Nephron progenitor cell (in vitro differentiated cells): ENCODE results near the gene ZNF829.

ENCODE experiments used
- DNase-seq: peaks from one replicate; pipeline ENCODE4 v3.0.0; 2021
- H3K27ac Mint-ChIP-seq: 2 replicates; pipeline ENCODE4 v1.8.0; 2021; ENCODE audit warnings: mild to moderate bottlenecking, moderate library complexity, mixed read lengths
- H3K27me3 Mint-ChIP-seq: 2 replicates; pipeline ENCODE4 v1.8.0; 2021; ENCODE audit warnings: mild to moderate bottlenecking, low read depth, mixed read lengths; ENCODE audit not compliant: poor library complexity
- H3K36me3 Mint-ChIP-seq: 2 replicates; pipeline ENCODE4 v1.8.0; 2021; ENCODE audit warnings: low read depth, mixed read lengths
- H3K4me1 Mint-ChIP-seq: 2 replicates; pipeline ENCODE4 v1.8.0; 2021; ENCODE audit warnings: mixed read lengths
- H3K4me3 Mint-ChIP-seq: 2 replicates; pipeline ENCODE4 v1.8.0; 2021; ENCODE audit warnings: mild to moderate bottlenecking, moderate library complexity, mixed read lengths
- H3K9me3 Mint-ChIP-seq: 2 replicates; pipeline ENCODE4 v1.8.0; 2021; ENCODE audit warnings: mild to moderate bottlenecking, moderate library complexity, mixed read lengths
- TF ChIP-seq, protein P1 (sequence below): fragments of 200-600 bp; sonication (generic); IDR thresholded peaks from 2 replicates; pipeline ENCODE4 v1.5.0; 2021; ENCODE audit warnings: antibody characterized with exemption

ZNF829 gene

GRCh38 chr19:36876993-36877938, 38.8 kb downstream of the ZNF829 start:
- Mint-ChIP-seq H3K4me1 (no peaks in the 10 kb centered on the region), H3K9me3 (peaks cover 90% of the 10 kb centered on the region), H3K27me3 (no peaks in the 10 kb centered on the region), H3K4me3 (no peak overlapping the region), H3K36me3 (peaks cover 83% of the 10 kb centered on the region), H3K27ac (no peak overlapping the region)
- TF ChIP-seq, protein P1, sequence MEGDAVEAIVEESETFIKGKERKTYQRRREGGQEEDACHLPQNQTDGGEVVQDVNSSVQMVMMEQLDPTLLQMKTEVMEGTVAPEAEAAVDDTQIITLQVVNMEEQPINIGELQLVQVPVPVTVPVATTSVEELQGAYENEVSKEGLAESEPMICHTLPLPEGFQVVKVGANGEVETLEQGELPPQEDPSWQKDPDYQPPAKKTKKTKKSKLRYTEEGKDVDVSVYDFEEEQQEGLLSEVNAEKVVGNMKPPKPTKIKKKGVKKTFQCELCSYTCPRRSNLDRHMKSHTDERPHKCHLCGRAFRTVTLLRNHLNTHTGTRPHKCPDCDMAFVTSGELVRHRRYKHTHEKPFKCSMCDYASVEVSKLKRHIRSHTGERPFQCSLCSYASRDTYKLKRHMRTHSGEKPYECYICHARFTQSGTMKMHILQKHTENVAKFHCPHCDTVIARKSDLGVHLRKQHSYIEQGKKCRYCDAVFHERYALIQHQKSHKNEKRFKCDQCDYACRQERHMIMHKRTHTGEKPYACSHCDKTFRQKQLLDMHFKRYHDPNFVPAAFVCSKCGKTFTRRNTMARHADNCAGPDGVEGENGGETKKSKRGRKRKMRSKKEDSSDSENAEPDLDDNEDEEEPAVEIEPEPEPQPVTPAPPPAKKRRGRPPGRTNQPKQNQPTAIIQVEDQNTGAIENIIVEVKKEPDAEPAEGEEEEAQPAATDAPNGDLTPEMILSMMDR: no peak
- DNase-seq: no peak

DNA sequence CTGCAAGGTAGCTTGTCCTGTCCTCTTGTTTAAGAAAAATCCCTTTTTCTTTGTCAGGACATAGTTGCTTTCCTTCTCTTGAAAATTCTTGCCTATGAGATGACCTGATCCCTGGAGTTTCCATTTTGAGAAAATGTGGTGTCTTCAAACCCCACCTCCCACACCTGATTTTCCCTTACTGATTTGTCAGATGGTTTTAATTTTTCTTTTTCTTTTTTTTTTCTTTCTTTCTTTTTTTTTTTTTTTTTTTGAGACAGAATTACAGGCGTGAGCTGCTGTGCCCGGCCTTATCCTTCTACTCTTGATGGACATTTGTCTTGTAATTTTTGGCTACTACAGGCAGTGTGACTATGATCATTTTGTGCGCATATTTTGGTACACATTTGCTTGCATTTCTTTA, 64.2 kb downstream of the ZNF829 start:
- TF ChIP-seq, protein P1: no peak
- H3K27ac Mint-ChIP-seq: no peak overlapping the region

GRCh38 chr19:36850559-36851442, 65.3 kb downstream of the ZNF829 start, which contains the start of gene ZNF345:
TSS of gene ZNF345 (plus strand) at chr19:36850876. CDS start at chr19:36876831, 25,955 bp downstream.
- DNase-seq: peak; percentile 86
- Mint-ChIP-seq H3K27me3 (no peaks in the 10 kb centered on the region), H3K27ac (no peak within 1 kb of the TSS), H3K4me3 (no peak within 1 kb of the TSS), H3K9me3 (peaks cover 12% of the 10 kb centered on the region), H3K4me1 (peaks cover 5% of the 10 kb centered on the region), H3K36me3 (peaks cover 29% of the 10 kb centered on the region)
- TF ChIP-seq, protein P1: no peak

More for the DNA sequence above, 64.2 kb downstream of the ZNF829 start:
- H3K9me3 Mint-ChIP-seq: peaks cover 1% of the 10 kb centered on the region
- peaks cover 5% of the 10 kb centered on the region for H3K4me1 Mint-ChIP-seq
- H3K36me3 Mint-ChIP-seq: peaks cover 18% of the 10 kb centered on the region
- no peak for DNase-seq
- no peak overlapping the region for H3K4me3 Mint-ChIP-seq
- no peaks in the 10 kb centered on the region for H3K27me3 Mint-ChIP-seq

DNA sequence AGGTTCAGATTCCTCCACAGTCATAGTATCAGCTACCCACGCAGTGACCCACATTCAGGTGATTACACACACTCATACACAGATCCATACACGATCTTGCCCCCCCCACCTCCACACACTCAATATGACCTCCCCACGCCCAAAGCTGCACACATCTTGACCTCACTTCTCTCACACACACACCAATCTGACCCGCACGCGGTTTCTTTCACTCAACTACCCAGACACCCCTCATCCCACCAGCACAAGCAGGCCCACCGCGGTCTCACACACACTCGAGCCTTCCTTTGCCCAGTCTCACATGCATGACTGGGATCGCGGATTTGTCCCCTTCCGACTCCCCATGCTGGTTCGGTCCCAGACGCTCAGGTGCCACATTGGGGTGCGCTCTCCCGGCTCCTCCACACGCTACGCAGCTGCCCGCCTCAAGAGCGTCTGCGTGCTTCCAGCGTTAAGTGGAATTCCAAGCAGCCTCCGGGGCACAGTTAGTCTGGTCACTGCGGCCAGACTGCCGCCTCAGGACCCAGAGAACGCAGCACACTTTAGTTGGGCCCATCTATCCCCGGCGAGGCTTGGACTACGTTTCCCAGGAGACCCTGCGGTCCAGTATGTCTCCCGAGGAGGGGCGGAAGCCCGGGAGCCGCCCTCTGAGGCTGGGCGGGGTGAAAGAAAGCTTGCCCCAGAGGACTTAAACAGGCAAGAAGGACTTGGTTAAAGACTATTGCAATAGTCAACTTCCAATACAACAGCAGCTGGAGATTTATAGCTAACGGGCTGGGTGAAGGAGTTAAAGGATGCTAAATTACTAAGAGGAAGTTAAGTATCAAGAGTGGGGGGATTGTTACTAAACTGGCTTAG, 66.2 kb downstream of the ZNF829 start:
- Mint-ChIP-seq H3K4me1 (peaks cover 5% of the 10 kb centered on the region), H3K9me3 (peaks cover 21% of the 10 kb centered on the region), H3K4me3 (no peak overlapping the region), H3K36me3 (peaks cover 38% of the 10 kb centered on the region), H3K27me3 (no peaks in the 10 kb centered on the region), H3K27ac (no peak overlapping the region)
- peak; percentile 87 for DNase-seq
- TF ChIP-seq, protein P1: no peak

DNA sequence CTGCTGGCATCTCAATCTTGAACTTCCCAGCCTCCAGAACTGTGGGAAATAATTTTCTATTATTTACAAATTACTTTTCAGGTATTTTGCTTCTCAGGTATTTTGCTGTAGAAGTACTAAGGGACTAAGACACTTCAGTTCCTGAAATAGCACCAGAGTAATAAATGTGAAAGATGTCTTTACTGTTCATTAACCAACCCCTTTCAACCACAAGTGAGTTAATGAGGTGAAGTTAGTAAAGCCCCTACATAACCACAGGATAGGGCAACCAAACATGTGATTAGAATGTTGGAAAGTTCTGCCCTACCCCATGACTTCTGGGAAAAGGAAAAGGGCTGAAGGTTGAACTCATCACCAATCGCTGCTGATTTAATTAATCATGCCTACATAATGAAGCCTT, 68.1 kb downstream of the ZNF829 start:
- Mint-ChIP-seq H3K9me3 (peaks cover 36% of the 10 kb centered on the region), H3K27ac (no peak overlapping the region), H3K27me3 (no peaks in the 10 kb centered on the region), H3K4me1 (peaks cover 5% of the 10 kb centered on the region), H3K36me3 (peaks cover 56% of the 10 kb centered on the region), H3K4me3 (peak overlapping the region; percentile 82)
- no peak for DNase-seq
- TF ChIP-seq, protein P1: no peak
